Measurements from ENCODE around the gene TSHZ1. TPM values are rescaled to one million over a fixed set of nuclear protein-coding genes. Genes with fewer than 3 reads are reported as not detected.

TSHZ1 gene
- total RNA-seq, 3 donors from 2014 or later, result 22.7 to 66.6 (median 36.9) TPM

- ATAC-seq, result no peak
- no peak for DNase-seq
- Histone ChIP-seq H3K4me1 (ENCODE audit: low read depth) (no peaks in the 10 kb centered on the region), H3K36me3 (ENCODE audit: low read depth) (no peaks in the 10 kb centered on the region), H3K9me3 (no peaks in the 10 kb centered on the region), H3K4me3 (no peak overlapping the region)
- intact Hi-C loops (cut with DNase I, micrococcal nuclease), result no loop called here
- no peak for TF ChIP-seq CTCF (IDR thresholded peaks at IDR 0.05)
Measured at GRCh38 chr18:75163736-75164135, 46.9 kb upstream of the TSHZ1 start.

GRCh38 chr18:75164479-75164878 lies 46.1 kb upstream of the TSHZ1 start:
- no peaks in the 10 kb centered on the region for H3K36me3 ChIP-seq (ENCODE audit: low read depth)
- H3K9me3 ChIP-seq, result no peaks in the 10 kb centered on the region
- H3K4me1 ChIP-seq (ENCODE audit: low read depth), result no peaks in the 10 kb centered on the region
- no peak for TF ChIP-seq CTCF (IDR thresholded peaks at IDR 0.05)
- DNase-seq (no peak), ATAC-seq (no peak)
- H3K4me3 ChIP-seq, result no peak overlapping the region
- intact Hi-C loops (cut with DNase I, micrococcal nuclease), result no loop called here

- TF ChIP-seq CTCF (IDR thresholded peaks at IDR 0.05), result no peak
- intact Hi-C loops (cut with DNase I, micrococcal nuclease), result no loop called here
- no peak for DNase-seq
- Histone ChIP-seq H3K4me1 (ENCODE audit: low read depth) (no peaks in the 10 kb centered on the region), H3K9me3 (no peaks in the 10 kb centered on the region), H3K4me3 (no peak overlapping the region), H3K36me3 (ENCODE audit: low read depth) (no peaks in the 10 kb centered on the region)
- ATAC-seq, result no peak
Measured at GRCh38 chr18:75165926-75166325, 44.7 kb upstream of the TSHZ1 start.

GRCh38 chr18:75167137-75167536 lies 43.5 kb upstream of the TSHZ1 start:
- Histone ChIP-seq H3K36me3 (ENCODE audit: low read depth) (no peaks in the 10 kb centered on the region), H3K9me3 (no peaks in the 10 kb centered on the region), H3K4me1 (ENCODE audit: low read depth) (no peaks in the 10 kb centered on the region), H3K4me3 (no peak overlapping the region)
- DNase-seq, result no peak
- intact Hi-C loops (cut with DNase I, micrococcal nuclease), result no loop called here
- TF ChIP-seq CTCF (IDR thresholded peaks at IDR 0.05), result no peak
- ATAC-seq, result no peak

GRCh38 chr18:75167759-75168618 lies 42.6 kb upstream of the TSHZ1 start:
- Histone ChIP-seq H3K9me3 (no peaks in the 10 kb centered on the region), H3K4me3 (no peak overlapping the region), H3K36me3 (ENCODE audit: low read depth) (no peaks in the 10 kb centered on the region), H3K4me1 (ENCODE audit: low read depth) (no peaks in the 10 kb centered on the region)
- TF ChIP-seq CTCF (IDR thresholded peaks at IDR 0.05), result no peak
- intact Hi-C loops (cut with DNase I, micrococcal nuclease), result no loop called here
- no peak for ATAC-seq
- peak in 2 of 3 donors; percentile 18 to 36 for DNase-seq

Data from mucosa of descending colon (tissue), 3 donors.